ENCODE measurements around the gene CDKAL1.

CDKAL1 gene

GRCh38 chr6:20932284-20932683, 398.0 kb downstream of the CDKAL1 start:
- DNase-seq, result no peak

- no peak for DNase-seq
Observed at GRCh38 chr6:20933057-20933788, 399.0 kb downstream of the CDKAL1 start.

GRCh38 chr6:20936949-20937348, 402.7 kb downstream of the CDKAL1 start:
- no peak for DNase-seq

- no peak for DNase-seq
Observed at GRCh38 chr6:20939161-20939775, 405.0 kb downstream of the CDKAL1 start.

GRCh38 chr6:20943040-20943627, 408.9 kb downstream of the CDKAL1 start:
- DNase-seq, result no peak

- no peak for DNase-seq
Observed at GRCh38 chr6:20943922-20944321, 409.7 kb downstream of the CDKAL1 start.

GRCh38 chr6:20946022-20946421, 411.8 kb downstream of the CDKAL1 start:
- peak in 1 of 4 experiments; percentile 2 for DNase-seq

GRCh38 chr6:20946890-20947289, 412.6 kb downstream of the CDKAL1 start:
- DNase-seq, result no peak

- no peak for DNase-seq
Observed at GRCh38 chr6:20947977-20948376, 413.7 kb downstream of the CDKAL1 start.

GRCh38 chr6:20948556-20948955, 414.3 kb downstream of the CDKAL1 start:
- DNase-seq, result no peak

- no peak for DNase-seq
Observed at GRCh38 chr6:20949138-20949537, 414.9 kb downstream of the CDKAL1 start.

- no peak for DNase-seq
Observed at GRCh38 chr6:20952699-20953474, 418.6 kb downstream of the CDKAL1 start.

GRCh38 chr6:20954315-20954714, 420.1 kb downstream of the CDKAL1 start:
- no peak for DNase-seq

GRCh38 chr6:20955131-20955530, 420.9 kb downstream of the CDKAL1 start:
- no peak for DNase-seq

GRCh38 chr6:20955751-20956150, 421.5 kb downstream of the CDKAL1 start:
- no peak for DNase-seq

- DNase-seq, result no peak
Observed at GRCh38 chr6:20960067-20960466, 425.8 kb downstream of the CDKAL1 start.

GRCh38 chr6:20965276-20965675, 431.0 kb downstream of the CDKAL1 start:
- no peak for DNase-seq

GRCh38 chr6:20965915-20966314, 431.7 kb downstream of the CDKAL1 start:
- no peak for DNase-seq

- no peak for DNase-seq
Observed at GRCh38 chr6:20969551-20969950, 435.3 kb downstream of the CDKAL1 start.

GRCh38 chr6:20976391-20976918, 442.2 kb downstream of the CDKAL1 start:
- no peak for DNase-seq

- no peak for DNase-seq
Observed at GRCh38 chr6:20978151-20978614, 443.9 kb downstream of the CDKAL1 start.

GRCh38 chr6:20979076-20979475, 444.8 kb downstream of the CDKAL1 start:
- DNase-seq, result no peak

GRCh38 chr6:20983961-20984360, 449.7 kb downstream of the CDKAL1 start:
- no peak for DNase-seq
